Kidney (tissue), 14 donors: Measurements from ENCODE around the gene CFAP70. TPM values are rescaled to one million over a fixed set of nuclear protein-coding genes. Genes with fewer than 3 reads are reported as not detected.

Experiments
- DNase-seq, 5 donors: peaks; one replicate each; pipeline ENCODE4 v3.0.0-alpha.2; 2013 to 2020
- FAIRE-seq: peaks from 2 replicates; lab custom pipeline; 2012; peaks lifted over from hg19 to GRCh38; lab: Jason Lieb, UNC
- H3K27ac ChIP-seq, 2 donors: one replicate each; pipeline ENCODE4 v1.7.0; 2013; ENCODE audit warnings: low read depth in 2 of 2, low read length in 2 of 2, inconsistent platforms in 1 of 2
- H3K27me3 ChIP-seq: one replicate; pipeline ENCODE4 v1.7.1; 2013; ENCODE audit warnings: low read length, inconsistent platforms; ENCODE audit not compliant: control insufficient read depth, insufficient read depth
- H3K36me3 ChIP-seq, 3 donors: one replicate each; pipeline versions ENCODE4 v1.7.0 to v1.7.1; 2013; ENCODE audit warnings: low read length in 3 of 3, control low read depth in 1 of 3, inconsistent platforms in 1 of 3; ENCODE audit not compliant: insufficient read depth in 3 of 3, control insufficient read depth in 2 of 3
- H3K4me1 ChIP-seq, 3 donors: one replicate each; pipeline versions ENCODE4 v1.7.0 to v1.7.1; 2013; ENCODE audit warnings: low read length in 3 of 3, inconsistent platforms in 1 of 3, low read depth in 1 of 3; ENCODE audit not compliant: control insufficient read depth in 2 of 3, insufficient read depth in 2 of 3
- H3K4me3 ChIP-seq, 3 donors: one replicate each; pipeline versions ENCODE4 v1.7.0 to v1.8.1; 2013; ENCODE audit warnings: low read length in 3 of 3, control low read depth in 1 of 3, inconsistent platforms in 1 of 3
- H3K9ac ChIP-seq, 3 donors: one replicate each; pipeline versions ENCODE4 v1.7.0 to v1.7.1; 2013; ENCODE audit warnings: low read length in 3 of 3, control low read depth in 1 of 3, inconsistent platforms in 1 of 3
- H3K9me3 ChIP-seq, 3 donors: one replicate each; pipeline versions ENCODE4 v1.7.0 to v1.7.1; 2013; ENCODE audit warnings: low read length in 3 of 3, control low read depth in 1 of 3, inconsistent platforms in 1 of 3; ENCODE audit not compliant: control insufficient read depth in 2 of 3, insufficient read depth in 1 of 3
- CTCF ChIP-seq: IDR thresholded peaks from 3 replicates; pipeline ENCODE4 v1.5.1; 2012; ENCODE audit warnings: mild to moderate bottlenecking, moderate library complexity, borderline replicate concordance; ENCODE audit not compliant: insufficient read depth; ENCODE audit errors: extremely low read depth
- intact Hi-C: fragments of 100-400 bp; cut with DNase I; formaldehyde crosslinking; loops from one replicate; pipeline ENCODE4 v1.11.1; 2022
- polyA plus RNA-seq: library from polyadenylated mRNA; stranded (reverse); fragments of 350-450 nt; fragmentation: Illumina TruSeq; extraction: RNeasy Lipid Tissue Mini Kit (QIAGEN cat#74804); gene quantifications from one replicate; pipeline ENCODE4 v1.2.3, GENCODE V29; 2014; ENCODE audit warnings: low read depth, low replicate concordance; ENCODE audit not compliant: insufficient read depth
- total RNA-seq: library from RNA; stranded (reverse); fragmentation: NEBNext Ultra II Directional; extraction: Animal tissue kit (Norgen Biotek cat#: 25700); gene quantifications from one replicate; pipeline ENCODE4 v1.2.1, GENCODE V29; 2021
- donor health status: control.
- donor health status: control.
- donor health status: control.
- donor health status: control.
- donor health status: control.
- donor health status: DM: yes; HTN: yes; CAD: no.
- donor health status: Normal renal cell carcinoma (clear cell type).

The CFAP70 gene
- total and polyA plus RNA-seq, 2 donors from 2014 or later = 6.0 to 8.7 TPM

- Histone ChIP-seq H3K4me1 (peaks cover 0 to 13% (median 9%) of the 10 kb centered on the region in 3 donors), H3K36me3 (peaks cover 4 to 13% (median 6%) of the 10 kb centered on the region in 3 donors), H3K27me3 (no peaks in the 10 kb centered on the region), H3K4me3 (peak overlapping the region; percentile 68 to 90 (median 86)), H3K9me3 (no peaks in the 10 kb centered on the region), H3K27ac (peak overlapping the region; percentile 71), H3K9ac (peak overlapping the region; percentile 48 to 69 (median 66))
- intact Hi-C loops = no loop called here
- FAIRE-seq = no peak
- peak in 1 of 5 donors; percentile 4 for DNase-seq
- no peak for TF ChIP-seq CTCF
Measured at GRCh38 chr10:73247509-73248258, 111.0 kb downstream of the CFAP70 start.

- Histone ChIP-seq H3K9ac (peak within 1 kb of the TSS; percentile 69 to 89 (median 73)), H3K27me3 (no peaks in the 10 kb centered on the region), H3K36me3 (peaks cover 4 to 18% (median 6%) of the 10 kb centered on the region in 3 donors), H3K4me3 (peak within 1 kb of the TSS; percentile 86 to 94 (median 90)), H3K4me1 (peaks cover 0 to 12% (median 9%) of the 10 kb centered on the region in 3 donors), H3K27ac (peak within 1 kb of the TSS; percentile 71), H3K9me3 (no peaks in the 10 kb centered on the region)
- FAIRE-seq = no peak
- intact Hi-C loops = no loop called here
- peak; percentile 97 to 99 (median 97) for DNase-seq
- TF ChIP-seq CTCF = no peak
Measured at GRCh38 chr10:73246646-73247508, 111.8 kb downstream of the CFAP70 start, which contains the start of gene DNAJC9. Gene DNAJC9, minus strand, starts transcription at chr10:73247255. Its CDS starts 66 bp downstream, at chr10:73247189.

GRCh38 chr10:73246322-73246645 is 112.4 kb downstream of the CFAP70 start:
- TF ChIP-seq CTCF = no peak
- Histone ChIP-seq H3K27me3 (no peaks in the 10 kb centered on the region), H3K9ac (peak overlapping the region; percentile 62 to 89 (median 73)), H3K4me3 (peak overlapping the region; percentile 86 to 94 (median 90)), H3K4me1 (peaks cover 0 to 9% (median 7%) of the 10 kb centered on the region in 3 donors), H3K9me3 (no peaks in the 10 kb centered on the region), H3K36me3 (peaks cover 4 to 22% (median 7%) of the 10 kb centered on the region in 3 donors), H3K27ac (peak overlapping the region in 1 of 2 donors; percentile 32)
- intact Hi-C loops = no loop called here
- DNase-seq (no peak), FAIRE-seq (no peak)
